Body of pancreas (tissue), 4 donors: ENCODE measurements around the gene MEX3A.

Source experiments
- CTCF ChIP-seq, 7 experiments: fragments of 450-650 bp in 4 of 7; fragments of 200-600 bp in 3 of 7; sonication (generic) in 3 of 7; IDR thresholded peaks; one replicate each; pipeline ENCODE4 v1.5.1; 2016 to 2019; ENCODE audit warnings: antibody characterized with exemption in 7 of 7
- POLR2A ChIP-seq, 3 donors: fragments of 450-650 bp; IDR thresholded peaks; one replicate each; pipeline ENCODE4 v1.6.1; 2016; ENCODE audit warnings: antibody characterized with exemption in 3 of 3, mild to moderate bottlenecking in 2 of 3

GRCh38 chr1:156048663-156049258 lies 33.5 kb downstream of the MEX3A start:
- TF ChIP-seq CTCF (IDR thresholded peaks at IDR 0.05) (no peak), POLR2A (IDR thresholded peaks at IDR 0.05) (no peak)
